H9 (cell line): ENCODE results near the gene AMACR. TPM values are rescaled to one million over a fixed set of nuclear protein-coding genes. Genes with fewer than 3 reads are reported as not detected.

Experiments
- DNase-seq: peaks from one replicate; pipeline ENCODE4 v3.0.0-alpha.2; 2017
- H2AFZ ChIP-seq: one replicate; pipeline ENCODE4 v1.6.1; 2013; ENCODE audit warnings: mild to moderate bottlenecking, low read length, control low read depth, moderate library complexity
- H2AK5ac ChIP-seq: 2 replicates; pipeline ENCODE4 v1.6.1; 2013; ENCODE audit warnings: low read length, control low read depth, mixed read lengths; ENCODE audit not compliant: insufficient read length
- H2BK120ac ChIP-seq: one replicate; pipeline ENCODE4 v1.6.1; 2013; ENCODE audit warnings: low read depth, mild to moderate bottlenecking, low read length, control low read depth, inconsistent platforms; ENCODE audit not compliant: poor library complexity, severe bottlenecking
- H2BK12ac ChIP-seq: 2 replicates; pipeline ENCODE4 v1.6.1; 2013; ENCODE audit warnings: low read length, control low read depth, mixed read lengths, low read depth; ENCODE audit not compliant: insufficient read length
- H2BK15ac ChIP-seq: 2 replicates; pipeline ENCODE4 v1.6.1; 2013; ENCODE audit warnings: low read depth, low read length, control low read depth
- H2BK20ac ChIP-seq: one replicate; pipeline ENCODE4 v1.6.1; 2013; ENCODE audit warnings: low read depth, mild to moderate bottlenecking, low read length, control low read depth, inconsistent platforms; ENCODE audit not compliant: poor library complexity, severe bottlenecking
- H2BK5ac ChIP-seq: 2 replicates; pipeline ENCODE4 v1.6.1; 2013; ENCODE audit warnings: low read length, control low read depth, mixed read lengths; ENCODE audit not compliant: insufficient read length
- H3K14ac ChIP-seq: 2 replicates; pipeline ENCODE4 v1.6.1; 2013; ENCODE audit warnings: low read length, control low read depth; ENCODE audit not compliant: insufficient read depth
- H3K18ac ChIP-seq: 2 replicates; pipeline ENCODE4 v1.6.1; 2013; ENCODE audit warnings: low read depth, mild to moderate bottlenecking, mixed read lengths, low read length, control low read depth; ENCODE audit not compliant: insufficient read length
- H3K23ac ChIP-seq: 2 replicates; pipeline ENCODE4 v1.6.1; 2013; ENCODE audit warnings: low read length, control low read depth, mixed read lengths, low read depth; ENCODE audit not compliant: insufficient read length
- H3K23me2 ChIP-seq: 2 replicates; pipeline ENCODE4 v1.6.1; 2013; ENCODE audit warnings: low read depth, mild to moderate bottlenecking, mixed read lengths, low read length, control low read depth; ENCODE audit not compliant: insufficient read length, poor library complexity, severe bottlenecking
- H3K27ac ChIP-seq: 2 replicates; pipeline ENCODE4 v1.5.1; 2013; ENCODE audit warnings: low read length, control low read depth, mixed read lengths, low read depth; ENCODE audit not compliant: insufficient read length
- H3K27me3 ChIP-seq: 2 replicates; pipeline ENCODE4 v1.6.1; 2013; ENCODE audit warnings: low read length, control low read depth, inconsistent platforms; ENCODE audit not compliant: insufficient read depth
- H3K4ac ChIP-seq: 2 replicates; pipeline ENCODE4 v1.6.1; 2013; ENCODE audit warnings: low read depth, mild to moderate bottlenecking, control low read depth, inconsistent platforms, low read length, moderate library complexity
- H3K4me1 ChIP-seq: 2 replicates; pipeline ENCODE4 v1.6.1; 2013; ENCODE audit warnings: low read length, control low read depth, inconsistent platforms; ENCODE audit not compliant: insufficient read depth
- H3K4me2 ChIP-seq: 2 replicates; pipeline ENCODE4 v1.6.1; 2013; ENCODE audit warnings: low read length, control low read depth, mixed read lengths; ENCODE audit not compliant: insufficient read length, insufficient read depth
- H3K56ac ChIP-seq: 2 replicates; pipeline ENCODE4 v1.6.1; 2013; ENCODE audit warnings: low read depth, mild to moderate bottlenecking, mixed read lengths, low read length, control low read depth; ENCODE audit not compliant: insufficient read length
- H3K79me1 ChIP-seq: 2 replicates; pipeline ENCODE4 v1.6.1; 2013; ENCODE audit warnings: low read depth, mild to moderate bottlenecking, moderate library complexity, low read length, control low read depth, inconsistent platforms; ENCODE audit not compliant: insufficient read depth, poor library complexity, severe bottlenecking
- H3K79me2 ChIP-seq: 2 replicates; pipeline ENCODE4 v1.6.1; 2013; ENCODE audit warnings: low read length, control low read depth, inconsistent platforms; ENCODE audit not compliant: insufficient read depth
- H3K9ac ChIP-seq: 2 replicates; pipeline ENCODE4 v1.6.1; 2013; ENCODE audit warnings: low read length, control low read depth, mixed read lengths; ENCODE audit not compliant: insufficient read length; ENCODE audit errors: extremely low read depth
- H3K9me3 ChIP-seq: one replicate; pipeline ENCODE4 v1.6.1; 2013; ENCODE audit warnings: low read depth, low read length, inconsistent platforms; ENCODE audit not compliant: control insufficient read depth
- H3T11ph ChIP-seq: one replicate; pipeline ENCODE4 v1.6.1; 2013; ENCODE audit warnings: mild to moderate bottlenecking, low read length, control low read depth, inconsistent platforms
- H4K20me1 ChIP-seq: one replicate; pipeline ENCODE4 v1.6.1; 2013; ENCODE audit not compliant: control insufficient read depth, insufficient read length, insufficient read depth
- H4K5ac ChIP-seq: 2 replicates; pipeline ENCODE4 v1.6.1; 2013; ENCODE audit warnings: low read depth, mild to moderate bottlenecking, mixed read lengths, low read length, control low read depth; ENCODE audit not compliant: insufficient read length
- H4K8ac ChIP-seq: replicated peaks from 2 replicates; pipeline ENCODE4 v1.6.1; 2013; ENCODE audit warnings: low read length, control low read depth, mixed read lengths, low read depth; ENCODE audit not compliant: insufficient read length
- H4K91ac ChIP-seq: 2 replicates; pipeline ENCODE4 v1.6.1; 2013; ENCODE audit warnings: low read depth, mild to moderate bottlenecking, moderate library complexity, mixed read lengths, low read length, control low read depth; ENCODE audit not compliant: insufficient read length
- H3K27ac Mint-ChIP-seq, 3 experiments: 2 replicates in 2 of 3; 3 replicates in 1 of 3; pipeline ENCODE4 v1.8.0; 2020 to 2021; ENCODE audit warnings: mixed read lengths in 3 of 3, mild to moderate bottlenecking in 1 of 3, moderate library complexity in 1 of 3
- H3K27me3 Mint-ChIP-seq: 2 replicates; pipeline ENCODE4 v1.8.0; 2021; ENCODE audit warnings: low read depth, mild to moderate bottlenecking, moderate library complexity, mixed read lengths
- H3K36me3 Mint-ChIP-seq, 3 experiments: 2 replicates in 2 of 3; 3 replicates in 1 of 3; pipeline ENCODE4 v1.8.0; 2020 to 2021; ENCODE audit warnings: low read depth in 3 of 3, mixed read lengths in 3 of 3; ENCODE audit not compliant: insufficient read depth in 1 of 3
- H3K4me1 Mint-ChIP-seq, 2 experiments: 2 replicates each; pipeline ENCODE4 v1.8.0; 2020; ENCODE audit warnings: mixed read lengths in 2 of 2
- H3K4me3 Mint-ChIP-seq, 2 experiments: 2 replicates in 1 of 2; 3 replicates in 1 of 2; pipeline ENCODE4 v1.8.0; 2020 to 2021; ENCODE audit warnings: mild to moderate bottlenecking in 2 of 2, mixed read lengths in 2 of 2, moderate library complexity in 1 of 2
- H3K9me3 Mint-ChIP-seq, 2 experiments: 2 replicates in 1 of 2; 3 replicates in 1 of 2; pipeline ENCODE4 v1.8.0; 2020; ENCODE audit warnings: mild to moderate bottlenecking in 2 of 2, mixed read lengths in 2 of 2, moderate library complexity in 1 of 2
- WGBS: extraction: QIAGEN DNeasy Blood & Tissue Kit; methylation state at CpG from one replicate; pipeline ENCODE4 v1.1.7; 2013; ENCODE audit warnings: missing lambda C conversion rate, low lambda C conversion rate, mixed read lengths; ENCODE audit not compliant: insufficient read length; ENCODE audit errors: extremely low coverage; 5-methylcytosine and 5-hydroxymethylcytosine counted together
- total RNA-seq: library from RNA; stranded (reverse); gene quantifications from 2 replicates; pipeline ENCODE4 v1.2.1, GENCODE V29; 2021
- TF ChIP-seq, protein P1 (sequence below): fragments of 200-600 bp; sonication (generic); conservative IDR thresholded peaks from 3 replicates; pipeline ENCODE4 v1.8.0; 2021; ENCODE audit warnings: antibody characterized with exemption, mild to moderate bottlenecking

The AMACR gene
- total RNA-seq, 1 experiment from 2014 or later: 9.7 TPM

DNA sequence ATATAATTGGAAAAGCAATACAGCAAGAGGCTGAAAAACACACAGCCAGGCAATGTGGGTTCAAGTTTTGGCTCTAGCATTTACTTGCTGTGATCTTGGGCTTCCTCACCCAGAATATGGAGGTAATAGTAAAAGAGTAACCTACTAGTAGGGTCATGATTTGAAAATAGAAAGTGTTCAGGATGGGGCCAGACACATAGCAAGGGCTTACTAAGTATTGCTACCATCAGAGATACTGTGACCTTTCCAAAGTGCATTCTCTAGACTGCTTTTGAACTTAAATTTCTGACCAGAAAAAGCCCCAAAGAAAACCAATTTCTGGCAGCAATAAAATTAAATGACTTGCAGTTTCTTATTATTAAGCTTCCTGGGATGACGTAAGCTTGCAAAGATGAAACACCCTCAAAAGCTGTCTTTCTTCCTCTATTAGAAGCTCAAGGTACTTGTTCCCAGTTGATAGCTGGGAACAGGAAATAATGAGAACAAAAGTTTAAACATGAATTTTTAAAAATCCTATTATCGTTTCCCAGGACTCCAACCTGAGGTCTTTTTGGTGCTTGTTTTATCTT lies 43.6 kb downstream of the AMACR start:
- Histone ChIP-seq H3K14ac (no peak overlapping the region), H3K18ac (no peak overlapping the region), H2AFZ (no peak overlapping the region), H2AK5ac (no peak overlapping the region), H2BK120ac (no peak overlapping the region), H3K9ac (no peak overlapping the region), H2BK15ac (no peak overlapping the region), H3K4me2 (no peak overlapping the region), H3K9me3 (no peaks in the 10 kb centered on the region), H3K23ac (no peak overlapping the region), H4K91ac (no peak overlapping the region), H2BK5ac (no peak overlapping the region), H3K27ac (no peak overlapping the region), H3K56ac (no peak overlapping the region), H3K4me1 (no peaks in the 10 kb centered on the region), H3K4ac (no peak overlapping the region), H3T11ph (no peak overlapping the region), H2BK12ac (no peak overlapping the region), H3K79me2 (no peaks in the 10 kb centered on the region), H4K8ac (no peak overlapping the region), H2BK20ac (no peak overlapping the region), H3K27me3 (no peaks in the 10 kb centered on the region), H4K20me1 (no peaks in the 10 kb centered on the region), H3K23me2 (no peaks in the 10 kb centered on the region), H4K5ac (no peak overlapping the region), H3K79me1 (no peaks in the 10 kb centered on the region)
- Mint-ChIP-seq H3K9me3 (no peaks in the 10 kb centered on the region), H3K27ac (no peak overlapping the region), H3K36me3 (no peaks in the 10 kb centered on the region), H3K27me3 (no peaks in the 10 kb centered on the region), H3K4me1 (peaks cover 3 to 4% of the 10 kb centered on the region in 2 experiments; a peak in 2 of 4 replicates), H3K4me3 (no peak overlapping the region)
- TF ChIP-seq, protein P1, sequence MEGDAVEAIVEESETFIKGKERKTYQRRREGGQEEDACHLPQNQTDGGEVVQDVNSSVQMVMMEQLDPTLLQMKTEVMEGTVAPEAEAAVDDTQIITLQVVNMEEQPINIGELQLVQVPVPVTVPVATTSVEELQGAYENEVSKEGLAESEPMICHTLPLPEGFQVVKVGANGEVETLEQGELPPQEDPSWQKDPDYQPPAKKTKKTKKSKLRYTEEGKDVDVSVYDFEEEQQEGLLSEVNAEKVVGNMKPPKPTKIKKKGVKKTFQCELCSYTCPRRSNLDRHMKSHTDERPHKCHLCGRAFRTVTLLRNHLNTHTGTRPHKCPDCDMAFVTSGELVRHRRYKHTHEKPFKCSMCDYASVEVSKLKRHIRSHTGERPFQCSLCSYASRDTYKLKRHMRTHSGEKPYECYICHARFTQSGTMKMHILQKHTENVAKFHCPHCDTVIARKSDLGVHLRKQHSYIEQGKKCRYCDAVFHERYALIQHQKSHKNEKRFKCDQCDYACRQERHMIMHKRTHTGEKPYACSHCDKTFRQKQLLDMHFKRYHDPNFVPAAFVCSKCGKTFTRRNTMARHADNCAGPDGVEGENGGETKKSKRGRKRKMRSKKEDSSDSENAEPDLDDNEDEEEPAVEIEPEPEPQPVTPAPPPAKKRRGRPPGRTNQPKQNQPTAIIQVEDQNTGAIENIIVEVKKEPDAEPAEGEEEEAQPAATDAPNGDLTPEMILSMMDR: no peak
- DNase-seq: no peak
- no CpG with 5 or more reads among the region's 2 CpGs for WGBS
